HG03442 (cell line): Measurements from ENCODE around the gene RNASEH2A.

Experiments used
- ATAC-seq: cut with Tn5 transposase; IDR thresholded peaks from one replicate; pipeline ENCODE4 v1.9.1; 2021; ENCODE audit warnings: mild to moderate bottlenecking, moderate library complexity; ENCODE audit not compliant: unreplicated experiment

The RNASEH2A gene

DNA sequence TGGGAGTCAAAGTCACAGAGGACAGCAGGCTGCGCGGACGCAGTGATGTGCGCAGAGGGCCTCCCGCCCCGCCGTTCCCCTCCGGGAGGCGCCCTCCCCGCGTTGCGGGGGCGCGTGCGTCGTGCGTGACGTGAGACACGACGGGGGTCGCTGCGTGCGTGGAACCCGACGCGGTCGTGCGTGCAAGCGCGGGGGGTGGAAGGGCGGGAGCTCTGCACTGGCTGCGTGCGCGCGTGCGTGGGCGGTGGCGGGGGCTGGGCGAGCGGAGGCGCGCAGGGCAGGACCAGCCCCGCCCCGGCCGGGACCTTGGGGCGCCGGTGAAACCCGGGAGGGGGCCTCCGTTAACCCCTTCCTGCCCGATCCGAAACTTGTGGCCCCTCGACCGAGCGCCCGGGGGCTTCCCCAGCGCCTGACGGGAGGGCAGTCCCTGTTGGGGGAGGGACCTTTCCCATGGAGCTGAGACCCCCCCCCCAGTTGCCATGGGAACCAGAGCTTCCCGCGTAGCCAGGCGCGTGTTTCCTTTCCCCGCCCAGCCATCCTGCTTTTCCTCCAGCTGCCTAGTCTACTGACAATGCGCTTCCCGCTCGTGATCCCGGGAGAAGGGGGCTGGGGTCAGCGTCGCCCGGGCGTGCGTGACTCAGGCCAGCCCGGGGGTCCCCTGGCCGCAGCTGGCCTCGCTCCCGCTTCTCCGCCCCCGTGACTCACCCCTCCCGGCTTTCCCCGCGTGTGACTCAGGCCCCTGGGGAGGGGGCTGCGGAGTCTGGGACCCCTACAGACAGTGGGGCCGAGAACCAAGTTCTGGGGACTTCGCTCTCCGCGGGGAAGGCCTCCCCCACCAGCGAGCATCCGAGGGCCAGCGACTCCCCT lies 23.7 kb upstream of the RNASEH2A start:
- peak; percentile 32 for ATAC-seq

DNA sequence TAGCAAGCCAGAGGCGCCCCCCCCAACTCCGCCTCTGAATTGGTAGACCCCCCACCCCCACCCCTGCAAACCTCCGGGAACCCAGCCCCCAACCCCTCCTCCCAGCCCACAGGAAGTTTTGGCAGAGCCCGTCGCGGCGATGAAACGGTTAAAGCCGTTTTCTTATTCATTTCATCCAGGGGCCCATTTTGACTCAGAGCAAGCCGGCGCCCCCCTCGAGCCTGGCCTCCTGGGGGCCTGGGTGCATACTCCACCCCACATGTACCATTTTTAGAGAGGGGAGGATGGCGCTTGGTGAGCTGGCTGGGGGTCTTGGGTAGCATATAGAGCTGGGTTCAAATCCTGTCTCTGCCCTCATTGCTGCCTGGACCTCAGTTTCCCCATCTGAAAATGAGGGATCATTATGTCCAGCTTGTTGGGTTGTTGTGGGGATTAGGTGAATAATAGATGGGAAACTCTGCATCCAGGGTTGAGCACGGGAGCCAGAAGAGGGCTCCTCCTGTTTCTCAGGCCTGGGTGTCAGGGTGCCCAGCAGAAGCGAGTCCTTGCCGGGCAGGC lies 23.0 kb upstream of the RNASEH2A start:
- no peak for ATAC-seq

- no peak for ATAC-seq
Observed at GRCh38 chr19:12783849-12784393, 22.5 kb upstream of the RNASEH2A start.

DNA sequence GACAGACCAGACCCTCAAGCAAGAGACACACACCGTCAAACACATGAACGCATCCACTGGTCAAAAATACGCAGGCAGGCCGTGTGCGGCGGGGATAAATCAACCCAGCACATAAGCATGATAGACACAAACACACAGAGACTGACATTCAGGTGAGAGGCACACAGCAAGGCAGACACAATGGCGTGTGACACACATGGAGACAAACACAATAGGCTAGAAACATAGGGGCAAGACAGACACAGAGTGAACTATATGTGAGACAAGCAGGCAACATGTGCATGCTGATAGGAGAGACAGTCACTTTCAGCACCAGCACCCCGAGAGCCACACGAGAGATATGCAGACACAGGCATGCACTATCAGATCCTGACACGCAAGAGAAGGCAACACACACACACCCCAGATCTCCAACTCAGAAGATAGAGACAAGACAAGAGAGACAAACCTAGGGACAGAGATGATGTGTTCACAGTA lies 22.0 kb upstream of the RNASEH2A start:
- no peak for ATAC-seq

GRCh38 chr19:12784871-12785430 lies 21.4 kb upstream of the RNASEH2A start:
- no peak for ATAC-seq

- no peak for ATAC-seq
Observed at GRCh38 chr19:12785431-12786031, 20.9 kb upstream of the RNASEH2A start.

DNA sequence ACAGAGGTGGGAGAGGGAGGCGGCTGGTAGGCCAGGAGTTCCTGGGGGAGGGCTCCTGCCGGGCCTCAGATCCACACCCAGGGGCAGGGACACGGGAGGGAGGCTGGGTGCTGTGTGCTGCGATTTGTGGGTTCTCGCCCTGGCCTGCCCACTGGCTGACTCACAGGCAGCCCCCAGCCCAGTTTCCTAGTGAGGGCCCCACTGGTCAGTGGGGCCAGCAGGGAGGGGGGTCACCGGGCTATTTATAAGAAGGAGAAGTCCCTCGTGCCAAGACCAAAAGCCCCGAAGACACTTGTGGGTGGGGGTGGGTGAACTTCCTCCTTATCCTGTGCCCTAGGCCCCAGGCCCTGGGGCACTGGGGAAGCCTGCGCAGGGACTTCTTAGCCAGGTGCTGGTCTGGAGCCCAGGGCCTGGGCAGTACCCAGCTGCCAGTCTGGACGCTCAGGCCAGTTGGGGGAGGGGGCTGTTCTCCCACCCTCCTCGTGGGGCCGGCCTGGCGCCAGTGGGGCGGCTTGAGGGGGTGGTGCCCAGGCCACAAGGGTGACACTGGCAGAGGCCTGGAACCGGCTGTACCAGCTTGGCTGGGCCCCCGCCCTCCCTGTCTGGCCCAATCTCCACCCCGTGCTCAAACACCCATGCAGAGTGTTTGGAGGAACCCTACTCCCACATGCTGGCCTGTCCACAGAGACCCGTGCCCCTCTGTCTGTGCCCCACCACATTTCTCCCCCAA lies 20.1 kb upstream of the RNASEH2A start:
- ATAC-seq: no peak

GRCh38 chr19:12786952-12787351 lies 19.4 kb upstream of the RNASEH2A start:
- ATAC-seq: no peak

DNA sequence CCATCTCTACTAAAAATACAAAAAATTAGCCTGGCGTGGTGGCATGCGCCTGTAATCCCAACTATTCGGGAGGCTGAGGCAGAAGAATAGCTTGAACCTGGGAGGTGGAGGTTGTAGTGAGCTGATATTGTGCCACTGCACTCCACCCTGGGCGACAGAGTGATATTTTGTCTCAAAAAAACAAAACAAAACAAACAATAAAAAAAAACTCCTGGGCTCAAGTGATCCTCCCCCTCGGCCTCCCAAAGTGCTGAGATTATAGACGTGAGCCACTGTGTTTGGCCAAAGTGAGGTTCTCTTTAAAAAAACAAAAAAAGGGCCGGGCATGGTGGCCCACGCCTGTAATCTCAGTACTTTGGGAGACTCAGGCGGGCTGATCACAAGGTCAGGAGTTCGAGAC lies 18.9 kb upstream of the RNASEH2A start:
- ATAC-seq: no peak

DNA sequence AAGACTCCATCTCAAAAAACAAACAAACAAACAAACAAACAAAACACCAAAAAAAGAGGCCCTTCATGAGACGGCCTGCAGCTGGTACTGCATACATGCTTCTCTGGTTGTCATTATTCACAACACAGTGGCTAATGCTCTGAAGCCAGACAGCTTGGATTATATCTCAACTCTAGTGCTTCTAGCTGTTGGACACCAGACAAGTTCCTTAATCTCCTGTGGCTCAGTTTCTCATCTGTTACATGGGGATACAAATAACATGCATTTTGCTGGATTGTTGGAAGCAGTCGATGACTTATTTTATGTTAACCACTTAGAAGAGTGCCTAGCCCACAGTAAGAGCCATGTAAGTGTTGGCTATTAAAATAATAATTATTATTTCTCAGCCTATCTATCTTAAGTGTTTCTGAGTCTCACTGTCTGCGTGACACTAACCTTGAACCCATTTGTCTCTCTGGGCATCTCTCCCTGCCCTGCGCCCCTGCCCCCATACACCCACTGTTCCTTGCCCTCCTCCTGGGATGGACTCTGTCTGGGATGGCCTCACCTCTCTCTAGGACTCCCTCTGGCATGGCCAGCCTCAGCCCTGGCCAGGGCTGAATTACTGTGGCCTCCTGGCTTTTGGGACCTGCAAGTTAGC lies 18.2 kb upstream of the RNASEH2A start:
- ATAC-seq: no peak

GRCh38 chr19:12788682-12789097 lies 17.7 kb upstream of the RNASEH2A start:
- ATAC-seq: no peak

GRCh38 chr19:12789098-12789903 lies 17.1 kb upstream of the RNASEH2A start:
- ATAC-seq: no peak

- peak; percentile 37 for ATAC-seq
Observed at GRCh38 chr19:12789904-12790619, 16.3 kb upstream of the RNASEH2A start.

GRCh38 chr19:12790628-12791344 lies 15.6 kb upstream of the RNASEH2A start:
- ATAC-seq: no peak

GRCh38 chr19:12791345-12792050 lies 14.9 kb upstream of the RNASEH2A start, which contains the start of gene JUNB:
JUNB (plus strand) TSS chr19:12791486; CDS start chr19:12791772, 286 bp downstream.
- ATAC-seq: peak; percentile 21

- ATAC-seq: no peak
Observed at GRCh38 chr19:12792051-12792852, 14.1 kb upstream of the RNASEH2A start.
